IMR-90 (cell line): Measurements from ENCODE around the gene KCNQ5. TPM values are rescaled to one million over a fixed set of nuclear protein-coding genes. Genes with fewer than 3 reads are reported as not detected.

Source experiments
- ATAC-seq: fragments of 200-7000 bp; cut with Tn5 transposase; 2 replicates; pipeline ENCODE4 v1.9.1; 2020; ENCODE audit warnings: low read depth, mild to moderate bottlenecking, moderate library complexity
- BruUV-seq: library from RNA; stranded (reverse); fragments of 400-500 nt; replicated peaks from 2 replicates; lab custom pipeline; 2021; lab: Mats Ljungman, UMichigan
- CTCF ChIA-PET: fragments of 300-600 bp; formaldehyde crosslinking; extraction: SDS; loops from one replicate; lab custom pipeline; 2021; ENCODE audit warnings: antibody characterized with exemption; lab: Yijun Ruan, JAX
- POLR2A ChIA-PET: fragments of 300-600 bp; sonication (Branson Sonifier 250); formaldehyde crosslinking; loops from one replicate; lab custom pipeline; 2022; ENCODE audit warnings: antibody characterized with exemption; ENCODE audit not compliant: unreplicated experiment; lab: Charles Lee
- DNase-seq: peaks from one replicate; pipeline ENCODE4 v3.0.0; 2013
- H2AFZ ChIP-seq: replicated peaks from 2 replicates; pipeline ENCODE3; 2013; ENCODE audit warnings: low read length, mild to moderate bottlenecking; ENCODE audit not compliant: poor library complexity
- H2AK5ac ChIP-seq: 2 replicates; pipeline ENCODE4 v1.6.1; 2013; ENCODE audit warnings: low read depth, low read length, inconsistent platforms
- H2AK9ac ChIP-seq: replicated peaks from 2 replicates; pipeline ENCODE3; 2013; ENCODE audit warnings: mild to moderate bottlenecking, low read depth, low read length, moderate library complexity; ENCODE audit not compliant: poor library complexity
- H2BK120ac ChIP-seq: 2 replicates; pipeline ENCODE4 v1.6.1; 2013; ENCODE audit warnings: low read depth, low read length, inconsistent platforms
- H2BK15ac ChIP-seq: 3 replicates; pipeline ENCODE4 v1.6.1; 2013; ENCODE audit warnings: low read depth, low read length, inconsistent platforms
- H2BK20ac ChIP-seq: 2 replicates; pipeline ENCODE4 v1.6.1; 2013; ENCODE audit warnings: low read depth, mild to moderate bottlenecking, inconsistent platforms, low read length, moderate library complexity
- H2BK5ac ChIP-seq: 2 replicates; pipeline ENCODE4 v1.6.1; 2013; ENCODE audit warnings: mild to moderate bottlenecking, low read depth, low read length, inconsistent platforms; ENCODE audit not compliant: poor library complexity, severe bottlenecking
- H3K14ac ChIP-seq: replicated peaks from 2 replicates; pipeline ENCODE4 v1.6.1; 2013; ENCODE audit warnings: low read depth, low read length, inconsistent platforms
- H3K18ac ChIP-seq: 2 replicates; pipeline ENCODE4 v1.6.1; 2013; ENCODE audit warnings: low read depth, low read length, control low read depth
- H3K23ac ChIP-seq: 2 replicates; pipeline ENCODE4 v1.6.1; 2013; ENCODE audit warnings: low read depth, low read length, inconsistent platforms
- H3K27ac ChIP-seq: 2 replicates; pipeline ENCODE4 v1.5.1; 2013; ENCODE audit warnings: mild to moderate bottlenecking, control low read depth, low read length; ENCODE audit not compliant: insufficient read depth
- H3K27me3 ChIP-seq: 2 replicates; pipeline ENCODE4 v1.6.1; 2013; ENCODE audit warnings: low read length; ENCODE audit not compliant: control insufficient read depth, insufficient read depth
- H3K36me3 ChIP-seq: 2 replicates; pipeline ENCODE4 v1.6.1; 2013; ENCODE audit warnings: low read length, mixed read lengths; ENCODE audit not compliant: control insufficient read depth, insufficient read depth
- H3K4ac ChIP-seq: 2 replicates; pipeline ENCODE4 v1.6.1; 2013; ENCODE audit warnings: low read depth, low read length, inconsistent platforms
- H3K4me1 ChIP-seq: 2 replicates; pipeline ENCODE4 v1.6.1; 2013; ENCODE audit warnings: low read length, mixed read lengths; ENCODE audit not compliant: control insufficient read depth, insufficient read depth
- H3K4me2 ChIP-seq: 2 replicates; pipeline ENCODE4 v1.6.1; 2013; ENCODE audit warnings: low read depth, mild to moderate bottlenecking, control low read depth, low read length, moderate library complexity
- H3K4me3 ChIP-seq: 2 replicates; pipeline ENCODE4 v1.5.1; 2013; ENCODE audit warnings: low read depth, mild to moderate bottlenecking, control low read depth, low read length, moderate library complexity; ENCODE audit not compliant: insufficient read depth
- H3K56ac ChIP-seq: 2 replicates; pipeline ENCODE4 v1.6.1; 2013; ENCODE audit warnings: low read length, inconsistent platforms; ENCODE audit not compliant: insufficient read depth; ENCODE audit errors: extremely low read depth
- H3K79me1 ChIP-seq, 2 experiments: 2 replicates each; pipeline ENCODE4 v1.6.1; 2013; ENCODE audit warnings: low read length in 2 of 2, inconsistent platforms in 1 of 2, low read depth in 1 of 2
- H3K9ac ChIP-seq: 2 replicates; pipeline ENCODE4 v1.6.1; 2013; ENCODE audit warnings: low read depth, low read length, control low read depth
- H3K9me1 ChIP-seq: 2 replicates; pipeline ENCODE4 v1.6.1; 2013; ENCODE audit warnings: low read length, inconsistent platforms; ENCODE audit not compliant: insufficient read depth
- H3K9me3 ChIP-seq: 2 replicates; pipeline ENCODE4 v1.6.1; 2013; ENCODE audit warnings: low read length; ENCODE audit not compliant: control insufficient read depth, insufficient read depth
- H4K20me1 ChIP-seq: 2 replicates; pipeline ENCODE4 v1.6.1; 2013; ENCODE audit warnings: low read length, inconsistent platforms; ENCODE audit not compliant: insufficient read depth
- H4K5ac ChIP-seq: 2 replicates; pipeline ENCODE4 v1.6.1; 2013; ENCODE audit warnings: mild to moderate bottlenecking, low read depth, low read length, control low read depth
- H4K8ac ChIP-seq, 2 experiments: 2 replicates each; pipeline ENCODE4 v1.6.1; 2013; ENCODE audit warnings: low read depth in 2 of 2, low read length in 2 of 2, control low read depth in 1 of 2, inconsistent platforms in 1 of 2
- H4K91ac ChIP-seq: 2 replicates; pipeline ENCODE4 v1.6.1; 2013; ENCODE audit warnings: low read depth, low read length, inconsistent platforms; ENCODE audit not compliant: insufficient read depth
- BHLHE40 ChIP-seq: fragments of 150-350 bp; IDR thresholded peaks from 2 replicates; pipeline ENCODE4 v1.6.1; 2016; ENCODE audit warnings: mild to moderate bottlenecking, low read depth, low read length
- CEBPB ChIP-seq: IDR thresholded peaks from 2 replicates; pipeline ENCODE4 v1.6.1; 2012; ENCODE audit warnings: low read depth, low read length, improper control_type of control experiment
- CHD1 ChIP-seq: IDR thresholded peaks from 2 replicates; pipeline ENCODE4 v1.6.1; 2012; ENCODE audit warnings: low read depth, low read length, improper control_type of control experiment
- CTCF ChIP-seq: conservative IDR thresholded peaks from 2 replicates; pipeline ENCODE4 v1.5.1; 2012; ENCODE audit warnings: mild to moderate bottlenecking, low read depth, low read length, improper control_type of control experiment
- ELK1 ChIP-seq: fragments of 150-350 bp; IDR thresholded peaks from 2 replicates; pipeline ENCODE4 v1.6.1; 2016; ENCODE audit warnings: low read depth, mild to moderate bottlenecking, low read length, moderate library complexity, borderline replicate concordance
- FOS ChIP-seq: fragments of 150-350 bp; IDR thresholded peaks from 2 replicates; pipeline ENCODE4 v1.6.1; 2016; ENCODE audit warnings: low read depth, low read length
- MAFK ChIP-seq: IDR thresholded peaks from 2 replicates; pipeline ENCODE4 v1.6.1; 2012; ENCODE audit warnings: low read depth, low read length, improper control_type of control experiment
- MAZ ChIP-seq: IDR thresholded peaks from 2 replicates; pipeline ENCODE4 v1.6.1; 2012; ENCODE audit warnings: low read depth, mild to moderate bottlenecking, low read length, improper control_type of control experiment, moderate library complexity, borderline replicate concordance
- MXI1 ChIP-seq: IDR thresholded peaks from 2 replicates; pipeline ENCODE4 v1.6.1; 2012; ENCODE audit warnings: low read depth, mild to moderate bottlenecking, low read length, moderate library complexity, borderline replicate concordance
- NFE2L2 ChIP-seq: fragments of 150-350 bp; IDR thresholded peaks from 2 replicates; pipeline ENCODE4 v1.6.1; 2016; ENCODE audit warnings: low read depth, mild to moderate bottlenecking, low read length
- POLR2A ChIP-seq: IDR thresholded peaks from 2 replicates; pipeline ENCODE4 v1.6.1; 2012; ENCODE audit warnings: mild to moderate bottlenecking, low read depth, low read length
- RAD21 ChIP-seq: IDR thresholded peaks from 2 replicates; pipeline ENCODE4 v1.6.1; 2012; ENCODE audit warnings: low read length, improper control_type of control experiment
- RCOR1 ChIP-seq: IDR thresholded peaks from 2 replicates; pipeline ENCODE4 v1.6.1; 2012; ENCODE audit warnings: mild to moderate bottlenecking, low read length, improper control_type of control experiment; ENCODE audit not compliant: insufficient replicate concordance
- RFX5 ChIP-seq: IDR thresholded peaks from 2 replicates; pipeline ENCODE4 v1.8.0; 2012; ENCODE audit warnings: low read depth, mild to moderate bottlenecking, low read length, moderate library complexity
- SMC3 ChIP-seq: fragments of 150-350 bp; IDR thresholded peaks from 2 replicates; pipeline ENCODE4 v1.6.1; 2016; ENCODE audit warnings: low read depth, mild to moderate bottlenecking, antibody characterized with exemption, low read length, moderate library complexity
- USF2 ChIP-seq: fragments of 150-350 bp; IDR thresholded peaks from 2 replicates; pipeline ENCODE4 v1.6.1; 2017; ENCODE audit warnings: mild to moderate bottlenecking, antibody characterized with exemption, low read length, low read depth
- WGBS, 2 experiments: methylation state at CpG; one replicate each; pipeline versions ENCODE4 v1.1.5 to v1.1.7; 2013; ENCODE audit warnings: missing lambda C conversion rate in 2 of 2; ENCODE audit not compliant: insufficient read length in 1 of 2; ENCODE audit errors: extremely low coverage in 2 of 2; 5-methylcytosine and 5-hydroxymethylcytosine counted together
- dilution Hi-C: fragments of 300-500 bp; cut with HindIII; formaldehyde crosslinking; loops from one replicate; pipeline ENCODE4 v1.14.3; 2018; ENCODE audit warnings: low sequenced_read_pairs; ENCODE audit not compliant: unreplicated experiment
- in situ Hi-C: fragments of 300-500 bp; cut with MboI; formaldehyde crosslinking; loops from 3 replicates; pipeline ENCODE4 v1.14.3; 2019; ENCODE audit warnings: low sequenced_read_pairs, inconsistent platforms, mixed read lengths
- intact Hi-C: fragments of 100-400 bp; cut with micrococcal nuclease; formaldehyde crosslinking; loops from 2 replicates; pipeline ENCODE4 v1.10.0; 2022
- polyA plus RNA-seq, 3 experiments: library from polyadenylated mRNA; depleted of rRNA; stranded (reverse); fragments of >200 nt; gene quantifications; 2 replicates each; pipeline ENCODE4 v1.2.3, GENCODE V29; 2012; ENCODE audit warnings: low replicate concordance in 1 of 3
- total RNA-seq: library from RNA; depleted of rRNA; stranded (reverse); fragments of >200 nt; gene quantifications from 2 replicates; pipeline ENCODE4 v1.2.3, GENCODE V29; 2012

Gene KCNQ5
- total and polyA plus RNA-seq, 2 of the 4 experiments (the other 2 are of a cell fraction), result 0.75 to 1.3 TPM

- CTCF ChIA-PET, result no interaction called here
- no peak overlapping the region for H3K9ac ChIP-seq
- POLR2A ChIA-PET, result no interaction called here
Measured at GRCh38 chr6:72933233-72933632, 311.4 kb downstream of the KCNQ5 start.

More at GRCh38 chr6:72933233-72933632, 311.4 kb downstream of the KCNQ5 start:
- Histone ChIP-seq H2BK20ac (no peak overlapping the region), H4K8ac (no peak overlapping the region), H2BK5ac (no peak overlapping the region), H2AFZ (no peak overlapping the region), H2BK15ac (no peak overlapping the region), H3K4me3 (no peak overlapping the region), H3K4me2 (no peak overlapping the region), H4K20me1 (no peaks in the 10 kb centered on the region), H2BK120ac (no peak overlapping the region), H3K14ac (no peak overlapping the region), H3K18ac (no peak overlapping the region), H3K9me3 (no peaks in the 10 kb centered on the region), H3K79me1 (no peaks in the 10 kb centered on the region), H3K23ac (no peak overlapping the region), H2AK5ac (no peak overlapping the region), H4K91ac (no peak overlapping the region), H4K5ac (no peak overlapping the region), H2AK9ac (no peak overlapping the region), H3K36me3 (no peaks in the 10 kb centered on the region), H3K9me1 (no peaks in the 10 kb centered on the region), H3K27ac (no peak overlapping the region), H3K4ac (no peak overlapping the region), H3K56ac (no peak overlapping the region), H3K4me1 (no peaks in the 10 kb centered on the region), H3K27me3 (no peaks in the 10 kb centered on the region)
- no peak for DNase-seq
- ATAC-seq, result no peak
- TF ChIP-seq SMC3, result no peak
- TF ChIP-seq MXI1, result no peak
- TF ChIP-seq BHLHE40, result no peak
- TF ChIP-seq ELK1, result no peak
- no peak for TF ChIP-seq RAD21
- no peak for TF ChIP-seq CHD1
- no peak for TF ChIP-seq NFE2L2
- no peak for TF ChIP-seq USF2
- no peak for TF ChIP-seq CEBPB
- TF ChIP-seq RFX5, result no peak
- TF ChIP-seq MAZ, result no peak
- TF ChIP-seq RCOR1, result no peak
- TF ChIP-seq POLR2A, result no peak
- TF ChIP-seq FOS, result no peak
- no peak for TF ChIP-seq CTCF
- no peak for TF ChIP-seq MAFK
- dilution Hi-C loops, result no loop called here
- BruUV-seq, result no TSS peak
- in situ Hi-C loops, result no loop called here
- WGBS, 2 experiments, result no CpG with 5 or more reads among the region's 4 CpGs
- intact Hi-C loops, result no loop called here
